ENCODE results near the gene MAEA. TPM values are rescaled to one million over a fixed set of nuclear protein-coding genes. Genes with fewer than 3 reads are reported as not detected.

The MAEA gene
- total and polyA plus RNA-seq, 10 of the 15 experiments (the other 5 are each of a cell fraction or from before 2014, with no cell fraction given) = 3.6 to 67.1 (median 54.6) TPM

GRCh38 chr4:1249148-1249730 is 40.5 kb upstream of the MAEA start (continued):
- peak; percentile 49 for TF ChIP-seq POU2F2 (IDR thresholded peaks at IDR 0.05; ENCODE audit: borderline replicate concordance, low read depth, low read length)
- no peak for TF ChIP-seq PKNOX1 (IDR thresholded peaks at IDR 0.05)
- 0 out of 2 replicates have a peak, but pooled peaks have one; percentile 16 for TF ChIP-seq RCOR1 (conservative IDR thresholded peaks at IDR 0.05; ENCODE audit: low read depth, low read length)
- TF ChIP-seq GATAD2B (conservative IDR thresholded peaks at IDR 0.05; ENCODE audit: low read depth) = peak; percentile 96

- Histone ChIP-seq H3K27me3 (replicated peaks in 1 of 2; ENCODE audit: control insufficient read depth in 2 of 2, insufficient read depth in 2 of 2, low read length in 1 of 2) (no peaks in the 10 kb centered on the region), H3K4me3 (peak overlapping the region; percentile 83), H3K27ac (ENCODE audit: control insufficient read depth, insufficient read depth) (peak overlapping the region; percentile 92), H3K79me2 (ENCODE audit: control insufficient read depth, insufficient read depth, low read length) (peaks cover 45% of the 10 kb centered on the region), H3K36me3 (ENCODE audit: control insufficient read depth in 2 of 2, insufficient read depth in 2 of 2, low read length in 1 of 2) (peaks cover 0 to 6% of the 10 kb centered on the region in 2 experiments; a peak in 2 of 4 replicates), H3K9ac (ENCODE audit: control insufficient read depth, insufficient read depth, low read length) (peak overlapping the region; percentile 89), H4K20me1 (ENCODE audit: control insufficient read depth, insufficient read depth) (peaks cover 7% of the 10 kb centered on the region; the same call in 1 of the 2 replicates), H2AFZ (ENCODE audit: control insufficient read depth, low read depth, low read length) (peak overlapping the region; percentile 40), H3K9me3 (replicated peaks; ENCODE audit: control insufficient read depth, insufficient read depth, low read length) (peaks cover 16% of the 10 kb centered on the region; the same call in 2 of the 3 replicates), H3K4me1 (ENCODE audit: control insufficient read depth, insufficient read depth, low read length) (peaks cover 24% of the 10 kb centered on the region), H3K4me2 (ENCODE audit: control insufficient read depth, insufficient read depth) (peak overlapping the region; percentile 57)
- ATAC-seq (peak; percentile 62), FAIRE-seq (peak; percentile 70), DNase-seq (ENCODE audit: low read depth, low spot score) (no peak)
- ChIA-PET CTCF (interaction anchor here (1.2 to 3.7 kb wide), 4 partner anchors 18 to 119 kb away, joined by 3 to 21 read pairs (median 10); partner anchors contain the start of gene UVSSA), POLR2A (interaction anchor here (0.6 to 6.2 kb wide), 6 partner anchors 16 to 678 kb away, joined by 3 to 42 read pairs (median 6); partner anchors contain the start of genes MAEA and UVSSA), RAD21 (ENCODE audit: unreplicated experiment) (interaction anchor here (1.0 to 3.6 kb wide), 8 partner anchors 18 to 113 kb away, joined by 3 to 23 read pairs (median 6); partner anchors contain the start of gene UVSSA), SMC1A (ENCODE audit: uncharacterized antibody, unreplicated experiment) (interaction anchor here (0.7 to 2.3 kb wide), 6 partner anchors 18 to 119 kb away, joined by 3 to 12 read pairs (median 4); partner anchors contain the start of gene UVSSA)
- intact Hi-C loops (cut with micrococcal nuclease; ENCODE audit: unreplicated experiment) (loop anchor here (1.0 to 5.0 kb wide), 5 partner anchors 17 to 118 kb away; no protein-coding TSS in a partner anchor), in situ Hi-C loops (cut with MboI) (loop anchor here (5.0 kb wide), 1 partner anchor 102 kb away; no protein-coding TSS in a partner anchor)
- 28% methylated on average over 38 of the region's 39 CpGs for WGBS (ENCODE audit: insufficient coverage, insufficient replicate concordance, low lambda C conversion rate, missing lambda C conversion rate)
- BruUV-seq (replicated peaks) = no TSS peak
- TF ChIP-seq ATF7 (IDR thresholded peaks at IDR 0.05; ENCODE audit: low read depth) = peak; percentile 67
- TF ChIP-seq BHLHE40 (IDR thresholded peaks at IDR 0.05; ENCODE audit: borderline replicate concordance in 1 of 2, low read depth in 2 of 2, low read length in 1 of 2) = 0 out of 4 replicates have a peak, but pooled peaks of 1 of the 2 experiments have one; percentile 35
- no peak for TF ChIP-seq POLR2AphosphoS2 (IDR thresholded peaks at IDR 0.05; ENCODE audit: low read depth, low read length)
- TF ChIP-seq MLLT1 (IDR thresholded peaks at IDR 0.05) = peak; percentile 93
- TF ChIP-seq RELB (IDR thresholded peaks at IDR 0.05; ENCODE audit: low read depth) = peak; percentile 80; the same call in 1 of the 2 replicates
- TF ChIP-seq MEF2B (IDR thresholded peaks at IDR 0.05; ENCODE audit: partially characterized antibody, poor library complexity, severe bottlenecking) = peak; percentile 62
- no peak for TF ChIP-seq PML (IDR thresholded peaks at IDR 0.05; ENCODE audit: low read length)
- TF ChIP-seq SKIL (IDR thresholded peaks at IDR 0.05; ENCODE audit: low read depth, poor library complexity, severe bottlenecking) = no peak
These were observed 39.8 kb upstream of the MAEA start for GRCh38 chr4:1249731-1250526.

Measured in GM12878 (cell line).